Measurements from ENCODE around the gene DNAJC7. TPM values are rescaled to one million over a fixed set of nuclear protein-coding genes. Genes with fewer than 3 reads are reported as not detected.

Gene DNAJC7
- total RNA-seq, 1 experiment from 2014 or later: 130 TPM

GRCh38 chr17:41957031-41957868 lies 60.0 kb downstream of the DNAJC7 start:
- no peak overlapping the region for H3K27ac Mint-ChIP-seq (ENCODE audit: low read depth, unreplicated experiment)
- H3K4me3 Mint-ChIP-seq (ENCODE audit: unreplicated experiment): no peak overlapping the region
- no peak for TF ChIP-seq CTCF (IDR thresholded peaks at IDR 0.05; ENCODE audit: unreplicated experiment)
- no peaks in the 10 kb centered on the region for H3K4me1 Mint-ChIP-seq (ENCODE audit: insufficient read depth, unreplicated experiment)
- H3K9me3 Mint-ChIP-seq (ENCODE audit: unreplicated experiment): no peaks in the 10 kb centered on the region
- POLR2A ChIA-PET: interaction anchor here (1.0 to 2.1 kb wide), 2 partner anchors 12 to 27 kb away, joined by 3 to 6 read pairs; partner anchors contain the start of gene ODAD4
- BruUV-seq (replicated peaks): no TSS peak
- no peaks in the 10 kb centered on the region for H3K27me3 Mint-ChIP-seq (ENCODE audit: insufficient read depth, unreplicated experiment)
- CTCF ChIA-PET: no interaction called here
- H3K36me3 Mint-ChIP-seq (ENCODE audit: insufficient read depth, unreplicated experiment): no peaks in the 10 kb centered on the region
- intact Hi-C loops (cut with micrococcal nuclease): no loop called here
- no peak for DNase-seq (ENCODE audit: unreplicated experiment)

- no peak for TF ChIP-seq CTCF (IDR thresholded peaks at IDR 0.05; ENCODE audit: unreplicated experiment)
- no peak overlapping the region for H3K27ac Mint-ChIP-seq (ENCODE audit: low read depth, unreplicated experiment)
- H3K4me1 Mint-ChIP-seq (ENCODE audit: insufficient read depth, unreplicated experiment): no peaks in the 10 kb centered on the region
- no peak overlapping the region for H3K4me3 Mint-ChIP-seq (ENCODE audit: unreplicated experiment)
- ChIA-PET CTCF (no interaction called here), POLR2A (no interaction called here)
- no TSS peak for BruUV-seq (replicated peaks)
- no peaks in the 10 kb centered on the region for H3K27me3 Mint-ChIP-seq (ENCODE audit: insufficient read depth, unreplicated experiment)
- intact Hi-C loops (cut with micrococcal nuclease): no loop called here
- DNase-seq (ENCODE audit: unreplicated experiment): no peak
- H3K9me3 Mint-ChIP-seq (ENCODE audit: unreplicated experiment): no peaks in the 10 kb centered on the region
- H3K36me3 Mint-ChIP-seq (ENCODE audit: insufficient read depth, unreplicated experiment): no peaks in the 10 kb centered on the region
These were observed 60.7 kb downstream of the DNAJC7 start for GRCh38 chr17:41956522-41956921.

- Mint-ChIP-seq H3K36me3 (ENCODE audit: insufficient read depth, unreplicated experiment) (no peaks in the 10 kb centered on the region), H3K27ac (ENCODE audit: low read depth, unreplicated experiment) (no peak overlapping the region), H3K27me3 (ENCODE audit: insufficient read depth, unreplicated experiment) (no peaks in the 10 kb centered on the region), H3K4me1 (ENCODE audit: insufficient read depth, unreplicated experiment) (no peaks in the 10 kb centered on the region), H3K9me3 (ENCODE audit: unreplicated experiment) (no peaks in the 10 kb centered on the region), H3K4me3 (ENCODE audit: unreplicated experiment) (no peak overlapping the region)
- POLR2A ChIA-PET: interaction anchor here (0.6 to 2.3 kb wide), 5 partner anchors 10 to 825 kb away, joined by 3 to 10 read pairs (median 3); partner anchors contain the start of genes ODAD4 and VPS25
- BruUV-seq (replicated peaks): no TSS peak
- CTCF ChIA-PET: interaction anchor here (0.6 to 1.5 kb wide), 4 partner anchors 10 to 1198 kb away, joined by 3 to 4 read pairs (median 4); no protein-coding TSS in a partner anchor
- no peak for DNase-seq (ENCODE audit: unreplicated experiment)
- no peak for TF ChIP-seq CTCF (IDR thresholded peaks at IDR 0.05; ENCODE audit: unreplicated experiment)
- intact Hi-C loops (cut with micrococcal nuclease): no loop called here
These were observed 68.3 kb downstream of the DNAJC7 start for GRCh38 chr17:41948762-41949460.

GRCh38 chr17:41944943-41945342 lies 72.3 kb downstream of the DNAJC7 start:
- no peaks in the 10 kb centered on the region for H3K9me3 Mint-ChIP-seq (ENCODE audit: unreplicated experiment)
- H3K27ac Mint-ChIP-seq (ENCODE audit: low read depth, unreplicated experiment): no peak overlapping the region
- no peaks in the 10 kb centered on the region for H3K4me1 Mint-ChIP-seq (ENCODE audit: insufficient read depth, unreplicated experiment)
- no peak for DNase-seq (ENCODE audit: unreplicated experiment)
- no peak for TF ChIP-seq CTCF (IDR thresholded peaks at IDR 0.05; ENCODE audit: unreplicated experiment)
- H3K36me3 Mint-ChIP-seq (ENCODE audit: insufficient read depth, unreplicated experiment): no peaks in the 10 kb centered on the region
- intact Hi-C loops (cut with micrococcal nuclease): no loop called here
- H3K4me3 Mint-ChIP-seq (ENCODE audit: unreplicated experiment): no peak overlapping the region
- H3K27me3 Mint-ChIP-seq (ENCODE audit: insufficient read depth, unreplicated experiment): peaks cover 7% of the 10 kb centered on the region
- ChIA-PET CTCF (interaction anchor here (0.6 to 1.2 kb wide), 4 partner anchors 9 to 587 kb away, joined by 3 to 4 read pairs (median 4); no protein-coding TSS in a partner anchor), POLR2A (no interaction called here)
- BruUV-seq (replicated peaks): no TSS peak
